Endodermal cell (in vitro differentiated cells): ENCODE results near the gene CMTR2. TPM values are rescaled to one million over a fixed set of nuclear protein-coding genes. Genes with fewer than 3 reads are reported as not detected.

Experiments
- DNase-seq: peaks from one replicate; pipeline ENCODE4 v3.0.0-alpha.2; 2017
- H3K27ac ChIP-seq: 2 replicates; pipeline ENCODE4 v1.5.1; 2013; ENCODE audit warnings: mild to moderate bottlenecking, low read depth, low read length, moderate library complexity
- H3K27me3 ChIP-seq: 2 replicates; pipeline ENCODE4 v1.6.1; 2013; ENCODE audit warnings: mild to moderate bottlenecking, low read length, moderate library complexity; ENCODE audit not compliant: insufficient read depth, control insufficient read depth, poor library complexity, severe bottlenecking
- H3K36me3 ChIP-seq: 2 replicates; pipeline ENCODE4 v1.7.0; 2013; ENCODE audit warnings: mild to moderate bottlenecking, low read length, moderate library complexity; ENCODE audit not compliant: control insufficient read depth, insufficient read depth
- H3K4me1 ChIP-seq: one replicate; pipeline ENCODE4 v1.7.0; 2013; ENCODE audit warnings: low read length; ENCODE audit not compliant: control insufficient read depth, insufficient read depth
- H3K4me3 ChIP-seq: 2 replicates; pipeline ENCODE4 v1.5.1; 2013; ENCODE audit warnings: mild to moderate bottlenecking, low read length, moderate library complexity
- H3K9ac ChIP-seq: 2 replicates; pipeline ENCODE4 v1.6.1; 2013; ENCODE audit warnings: mild to moderate bottlenecking, low read length, moderate library complexity; ENCODE audit not compliant: poor library complexity, severe bottlenecking; ENCODE audit errors: extremely low read depth
- H3K9me3 ChIP-seq: 2 replicates; pipeline ENCODE4 v1.6.1; 2013; ENCODE audit warnings: mild to moderate bottlenecking, low read length, moderate library complexity; ENCODE audit not compliant: control insufficient read depth
- H3K27ac Mint-ChIP-seq: 2 replicates; pipeline ENCODE4 v1.8.0; 2020; ENCODE audit warnings: mixed read lengths
- H3K27me3 Mint-ChIP-seq: 2 replicates; pipeline ENCODE4 v1.8.0; 2021; ENCODE audit warnings: mild to moderate bottlenecking, mixed read lengths; ENCODE audit not compliant: insufficient read depth
- H3K36me3 Mint-ChIP-seq: 2 replicates; pipeline ENCODE4 v1.8.0; 2020; ENCODE audit warnings: low read depth, mixed read lengths
- H3K4me1 Mint-ChIP-seq: 2 replicates; pipeline ENCODE4 v1.8.0; 2020; ENCODE audit warnings: mixed read lengths
- H3K4me3 Mint-ChIP-seq: 2 replicates; pipeline ENCODE4 v1.8.0; 2020; ENCODE audit warnings: mild to moderate bottlenecking, moderate library complexity, mixed read lengths
- H3K9me3 Mint-ChIP-seq: 2 replicates; pipeline ENCODE4 v1.8.0; 2020; ENCODE audit warnings: mild to moderate bottlenecking, mixed read lengths
- CTCF ChIP-seq: fragments of 200-600 bp; sonication (generic); conservative IDR thresholded peaks from 2 replicates; pipeline ENCODE4 v1.5.0; 2021; ENCODE audit warnings: antibody characterized with exemption, mild to moderate bottlenecking
- WGBS, 2 experiments: methylation state at CpG; one replicate each; pipeline versions ENCODE4 v1.1.5 to v1.1.7; 2013; ENCODE audit warnings: missing lambda C conversion rate in 2 of 2, mixed read lengths in 1 of 2; ENCODE audit not compliant: insufficient coverage in 1 of 2, insufficient read length in 1 of 2; 5-methylcytosine and 5-hydroxymethylcytosine counted together
- total RNA-seq, 2 donors: library from RNA; stranded (reverse); fragmentation: NEBNext Ultra II Directional in 1 of 2; extraction: Animal tissue kit (Norgen Biotek cat#: 25700) in 1 of 2; gene quantifications; 2 replicates in 1 of 2; 3 replicates in 1 of 2; pipeline ENCODE4 v1.2.1, GENCODE V29; 2021

Gene CMTR2
- total RNA-seq, 2 donors from 2014 or later, result 16.1 to 17.2 TPM

DNA sequence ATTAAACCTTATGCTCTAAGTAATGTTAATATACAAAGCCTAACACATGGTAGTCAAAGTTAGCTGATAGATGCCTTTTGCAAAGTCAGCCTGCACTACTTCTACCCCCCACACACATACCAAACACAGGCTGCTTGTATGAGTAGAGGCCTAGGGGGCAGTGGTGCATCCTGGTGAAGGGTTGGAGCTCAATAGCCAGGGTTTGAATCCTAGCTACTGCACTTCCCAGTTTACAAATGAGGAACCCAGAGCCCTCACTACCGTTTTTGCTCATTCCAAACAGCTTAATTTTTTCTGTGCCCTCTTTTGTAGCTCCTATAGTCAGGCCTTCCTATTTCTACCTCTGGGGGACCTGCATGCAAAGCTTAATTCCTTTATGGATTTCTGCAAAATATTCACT, 39.8 kb downstream of the CMTR2 start:
- Mint-ChIP-seq H3K9me3 (no peaks in the 10 kb centered on the region), H3K4me3 (no peak overlapping the region), H3K27me3 (no peaks in the 10 kb centered on the region), H3K4me1 (peaks cover 7% of the 10 kb centered on the region), H3K27ac (no peak overlapping the region), H3K36me3 (no peaks in the 10 kb centered on the region)
- Histone ChIP-seq H3K27ac (no peak overlapping the region), H3K27me3 (no peaks in the 10 kb centered on the region), H3K9me3 (no peaks in the 10 kb centered on the region), H3K36me3 (no peaks in the 10 kb centered on the region), H3K9ac (no peak overlapping the region), H3K4me3 (no peak overlapping the region), H3K4me1 (no peaks in the 10 kb centered on the region)
- 68 to 83% methylated on average over 1 of the region's 1 CpG for WGBS, 2 experiments
- peak; percentile 70 for DNase-seq
- peak; percentile 63 for TF ChIP-seq CTCF

- Mint-ChIP-seq H3K4me1 (peaks cover 7% of the 10 kb centered on the region), H3K9me3 (no peaks in the 10 kb centered on the region), H3K4me3 (no peak overlapping the region), H3K27ac (no peak overlapping the region), H3K36me3 (no peaks in the 10 kb centered on the region), H3K27me3 (no peaks in the 10 kb centered on the region)
- 94 to 96% methylated on average over 5 to 7 of the region's 7 CpGs for WGBS, 2 experiments
- no peak for TF ChIP-seq CTCF
- no peaks in the 10 kb centered on the region for H3K9me3 ChIP-seq
- H3K4me1 ChIP-seq, result no peaks in the 10 kb centered on the region
- no peak for DNase-seq
- no peak overlapping the region for H3K27ac ChIP-seq
- H3K4me3 ChIP-seq, result no peak overlapping the region
- H3K36me3 ChIP-seq, result no peaks in the 10 kb centered on the region
- H3K9ac ChIP-seq, result no peak overlapping the region
- no peaks in the 10 kb centered on the region for H3K27me3 ChIP-seq
Observed at GRCh38 chr16:71247478-71247877, 41.7 kb downstream of the CMTR2 start.

DNA sequence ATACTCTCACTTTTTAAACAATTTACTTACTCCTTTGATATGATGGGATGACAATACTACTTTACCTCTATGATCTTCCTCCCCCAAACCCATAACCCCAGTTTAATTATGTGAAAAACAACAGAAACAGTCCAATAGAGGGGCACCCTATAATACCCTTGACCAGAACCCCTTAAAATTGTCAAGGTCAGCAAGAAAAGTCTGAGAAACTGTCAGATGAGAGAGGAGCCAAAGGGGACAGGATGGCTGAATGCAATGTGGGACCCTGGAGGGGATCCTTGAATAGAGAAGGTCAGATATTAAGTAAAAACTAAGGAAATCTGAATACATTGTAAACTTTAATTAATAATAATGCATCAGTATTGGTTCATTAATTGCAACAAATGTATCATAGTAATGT, 42.9 kb downstream of the CMTR2 start:
- Histone ChIP-seq H3K27me3 (no peaks in the 10 kb centered on the region), H3K9ac (no peak overlapping the region), H3K4me3 (no peak overlapping the region), H3K36me3 (no peaks in the 10 kb centered on the region), H3K9me3 (no peaks in the 10 kb centered on the region), H3K27ac (no peak overlapping the region), H3K4me1 (no peaks in the 10 kb centered on the region)
- Mint-ChIP-seq H3K27me3 (no peaks in the 10 kb centered on the region), H3K4me3 (no peak overlapping the region), H3K4me1 (peaks cover 5% of the 10 kb centered on the region), H3K27ac (no peak overlapping the region), H3K9me3 (no peaks in the 10 kb centered on the region), H3K36me3 (no peaks in the 10 kb centered on the region)
- no peak for DNase-seq
- TF ChIP-seq CTCF, result no peak
